Heart left ventricle (tissue), 13 donors: ENCODE data around the gene STARD3NL.

Experiments used
- CTCF ChIP-seq, 12 donors: fragments of 200-600 bp; sonication (generic) in 4 of 12; IDR thresholded peaks; one replicate each; pipeline versions ENCODE4 v1.5.0 to v1.8.0; 2018 to 2022; ENCODE audit warnings: antibody characterized with exemption in 12 of 12, mild to moderate bottlenecking in 5 of 12
- POLR2A ChIP-seq, 2 donors: fragments of 450-650 bp; IDR thresholded peaks; one replicate each; pipeline ENCODE4 v1.6.1; 2017; ENCODE audit warnings: antibody characterized with exemption in 2 of 2, mild to moderate bottlenecking in 2 of 2, moderate library complexity in 2 of 2
- donor health status: ischemic (EF 13 %, LVEDD 7.1; RV severe dilation, severe dysfunction).
- donor health status: DM: no; HTN: yes; CAD: no.
- donor health status: DM: no; HTN: no; CAD: no.
- donor health status: ischemic (EF 25% LVEDD 6.9; RV normal size, moderate dysfunction).
- donor health status: ischemic (EF 25% LVEDD 5.7; RV mildly dilated, moderate dysfunction).
- donor health status: ischemic (EF 35%, LVEDD 5.7; RV mildly dilated, moderate dysfunction).
- donor health status: nonischemic (EF 11% LVEDD 7.7; RV severe dilation, severe dysfunction).
- donor health status: DM: yes; HTN: yes; CAD: no.
- donor health status: PGD.
- donor health status: ischemic (EF 29% LVEDD 5.4; RV normal size, mild dysfunction).
- donor health status: nonischemic (EF 23%, LVEDD 6.1; RV moderate dilation, normal function).

- TF ChIP-seq CTCF (IDR thresholded peaks at IDR 0.05) (no peak), POLR2A (IDR thresholded peaks at IDR 0.05) (no peak)
Measured at GRCh38 chr7:38198366-38198765, 20.3 kb downstream of the STARD3NL start.
